GM18873 (cell line): ENCODE data around the gene BMP8A.
A peak's percentile ranks its signal among the peaks of the same experiment; 100 is the strongest.
"Not testable (repeated sequence)": the region's sequence is repeated elsewhere in the genome, so short reads cannot be mapped to it uniquely, and the experiment has no call there.

ENCODE experiments used
- ATAC-seq: cut with Tn5 transposase; IDR thresholded peaks from one replicate; pipeline ENCODE4 v1.9.1; 2021; ENCODE audit warnings: mild to moderate bottlenecking, moderate library complexity, moderate number of reproducible peaks; ENCODE audit not compliant: unreplicated experiment, low FRiP score

The BMP8A gene

GRCh38 chr1:39491146-39491921, at the start of gene BMP8A:
Gene BMP8A (plus strand): TSS chr1:39491636. CDS start chr1:39491992, 356 bp downstream.
- peak; percentile 48 for ATAC-seq

GRCh38 chr1:39441797-39442196, 49.6 kb upstream of the BMP8A start:
- no peak for ATAC-seq

- no peak for ATAC-seq
Observed at GRCh38 chr1:39445573-39445972, 45.9 kb upstream of the BMP8A start.

- no peak for ATAC-seq
Observed at GRCh38 chr1:39446986-39447567, 44.4 kb upstream of the BMP8A start.

- not testable (repeated sequence) for ATAC-seq
Observed at GRCh38 chr1:39450041-39450440, 41.4 kb upstream of the BMP8A start.

GRCh38 chr1:39450956-39451606, 40.4 kb upstream of the BMP8A start:
- no peak for ATAC-seq

- no peak for ATAC-seq
Observed at GRCh38 chr1:39452081-39452480, 39.4 kb upstream of the BMP8A start.

- no peak for ATAC-seq
Observed at GRCh38 chr1:39452540-39452939, 38.9 kb upstream of the BMP8A start.

- no peak for ATAC-seq
Observed at GRCh38 chr1:39453603-39454002, 37.8 kb upstream of the BMP8A start.

- ATAC-seq: no peak
Observed at GRCh38 chr1:39458991-39459390, 32.4 kb upstream of the BMP8A start.

- no peak for ATAC-seq
Observed at GRCh38 chr1:39462074-39462473, 29.4 kb upstream of the BMP8A start.

- ATAC-seq: no peak
Observed at GRCh38 chr1:39466413-39467107, 24.9 kb upstream of the BMP8A start.

- not testable (repeated sequence) for ATAC-seq
Observed at GRCh38 chr1:39467108-39467720, 24.2 kb upstream of the BMP8A start.

GRCh38 chr1:39469150-39469549, 22.3 kb upstream of the BMP8A start:
- ATAC-seq: no peak

- no peak for ATAC-seq
Observed at GRCh38 chr1:39470040-39470439, 21.4 kb upstream of the BMP8A start.

GRCh38 chr1:39472826-39473225, 18.6 kb upstream of the BMP8A start:
- ATAC-seq: no peak

GRCh38 chr1:39473324-39473723, 18.1 kb upstream of the BMP8A start:
- ATAC-seq: no peak

- ATAC-seq: no peak
Observed at GRCh38 chr1:39474810-39475209, 16.6 kb upstream of the BMP8A start.

- not testable (repeated sequence) for ATAC-seq
Observed at GRCh38 chr1:39475551-39475950, 15.9 kb upstream of the BMP8A start.

GRCh38 chr1:39478126-39478915, 13.1 kb upstream of the BMP8A start:
- ATAC-seq: no peak
